PC-3 (cell line): ENCODE results near the gene HPSE2. TPM values are rescaled to one million over a fixed set of nuclear protein-coding genes. Genes with fewer than 3 reads are reported as not detected.
"Not testable (repeated sequence)": the region's sequence is repeated elsewhere in the genome, so short reads cannot be mapped to it uniquely, and the experiment has no call there.

Experiments
- ATAC-seq: fragments of 200-7000 bp; cut with Tn5 transposase; 2 replicates; pipeline ENCODE4 v1.9.1; 2020; ENCODE audit warnings: mild to moderate bottlenecking, moderate library complexity
- BruUV-seq: library from RNA; stranded (reverse); fragments of 400-500 nt; replicated peaks from 2 replicates; lab custom pipeline; 2021; lab: Mats Ljungman, UMichigan
- CTCF ChIA-PET: fragments of 300-600 bp; sonication (Branson Sonifier 250); formaldehyde crosslinking; loops from one replicate; lab custom pipeline; 2022; ENCODE audit warnings: antibody characterized with exemption; lab: Charles Lee
- POLR2A ChIA-PET: fragments of 300-600 bp; sonication (Branson Sonifier 250); formaldehyde crosslinking; loops from one replicate; lab custom pipeline; 2022; ENCODE audit warnings: antibody characterized with exemption; ENCODE audit not compliant: unreplicated experiment; lab: Charles Lee
- DNase-seq: peaks from one replicate; pipeline ENCODE4 v3.0.0-alpha.2; 2015
- H2AFZ ChIP-seq: fragments of 300-600 bp; sonication (generic); 2 replicates; pipeline ENCODE4 v1.6.0; 2016; ENCODE audit warnings: antibody characterized with exemption, low read length
- H3F3A ChIP-seq: fragments of 300-600 bp; sonication (generic); one replicate; pipeline ENCODE4 v1.6.0; 2017; ENCODE audit warnings: antibody characterized with exemption, low read length, control low read depth, mild to moderate bottlenecking; ENCODE audit not compliant: unreplicated experiment
- H3K27ac ChIP-seq: fragments of 300-600 bp; sonication (generic); 2 replicates; pipeline ENCODE4 v1.5.1; 2016; ENCODE audit warnings: mild to moderate bottlenecking, low read length
- H3K27me3 ChIP-seq: fragments of 300-600 bp; sonication (generic); 2 replicates; pipeline ENCODE4 v1.6.1; 2016; ENCODE audit warnings: low read length, mixed read lengths
- H3K36me3 ChIP-seq: fragments of 300-600 bp; sonication (generic); 2 replicates; pipeline ENCODE4 v1.6.1; 2016; ENCODE audit warnings: low read depth, mixed run types, low read length, mixed read lengths
- H3K4me1 ChIP-seq: fragments of 300-600 bp; sonication (generic); 2 replicates; pipeline ENCODE4 v1.5.1; 2016; ENCODE audit warnings: low read length; ENCODE audit not compliant: insufficient read depth
- H3K4me2 ChIP-seq: fragments of 300-600 bp; sonication (generic); 2 replicates; pipeline ENCODE4 v1.6.0; 2016; ENCODE audit warnings: low read length
- H3K4me3 ChIP-seq: fragments of 300-600 bp; sonication (generic); 2 replicates; pipeline ENCODE4 v1.5.1; 2016; ENCODE audit warnings: mild to moderate bottlenecking, low read length, mixed read lengths
- H3K79me2 ChIP-seq: fragments of 300-600 bp; sonication (generic); 2 replicates; pipeline ENCODE4 v1.6.1; 2017; ENCODE audit warnings: low read length, mixed read lengths
- H3K9ac ChIP-seq: fragments of 300-600 bp; sonication (generic); 2 replicates; pipeline ENCODE4 v1.6.0; 2016; ENCODE audit warnings: mild to moderate bottlenecking, low read length
- H3K9me2 ChIP-seq: fragments of 300-600 bp; sonication (generic); replicated peaks from 2 replicates; pipeline ENCODE4 v1.6.1; 2016; ENCODE audit warnings: mixed run types, low read length, mixed read lengths
- H3K9me3 ChIP-seq: fragments of 300-600 bp; sonication (generic); 2 replicates; pipeline ENCODE4 v1.6.1; 2016; ENCODE audit warnings: low read length, mixed read lengths
- H4K20me1 ChIP-seq: fragments of 300-600 bp; sonication (generic); 2 replicates; pipeline ENCODE4 v1.6.1; 2016; ENCODE audit warnings: low read length, mixed read lengths
- CTCF ChIP-seq: fragments of 300-600 bp; sonication (generic); conservative IDR thresholded peaks from 2 replicates; pipeline ENCODE4 v1.5.1; 2017; ENCODE audit warnings: antibody characterized with exemption, low read depth, mild to moderate bottlenecking, low read length
- EZH2 ChIP-seq: fragments of 300-600 bp; sonication (generic); IDR thresholded peaks from one replicate; pipeline ENCODE4 v1.6.1; 2017; ENCODE audit warnings: antibody characterized with exemption, mild to moderate bottlenecking, low read length; ENCODE audit not compliant: unreplicated experiment
- EZH2phosphoT487 ChIP-seq: fragments of 300-600 bp; sonication (generic); IDR thresholded peaks from 2 replicates; pipeline ENCODE4 v1.6.1; 2018; ENCODE audit warnings: mild to moderate bottlenecking, antibody characterized with exemption, low read length, borderline replicate concordance
- intact Hi-C: fragments of 100-400 bp; cut with micrococcal nuclease; formaldehyde crosslinking; loops from 2 replicates; pipeline ENCODE4 v1.9.0; 2023
- total RNA-seq: library from RNA; depleted of rRNA; stranded (reverse); fragments of >200 nt; gene quantifications from 2 replicates; pipeline ENCODE4 v1.2.3, GENCODE V29; 2014

Gene HPSE2
- total RNA-seq, 1 experiment from 2014 or later: 0.15 TPM

- CTCF ChIA-PET: no interaction called here
Observed at GRCh38 chr10:98509745-98510144, 725.9 kb downstream of the HPSE2 start.

GRCh38 chr10:98502535-98502934, 733.1 kb downstream of the HPSE2 start:
- H3K9ac ChIP-seq, H3K4me3 ChIP-seq, H3K4me2 ChIP-seq, intact Hi-C loops, H3K4me1 ChIP-seq, H3F3A ChIP-seq, ATAC-seq, BruUV-seq, H4K20me1 ChIP-seq, POLR2A ChIA-PET, DNase-seq, H3K79me2 ChIP-seq, H3K36me3 ChIP-seq, H3K9me3 ChIP-seq, H3K27ac ChIP-seq, CTCF ChIA-PET, H3K9me2 ChIP-seq, H2AFZ ChIP-seq: not testable (repeated sequence)
- peaks cover 24% of the 10 kb centered on the region for H3K27me3 ChIP-seq

More at GRCh38 chr10:98509745-98510144, 725.9 kb downstream of the HPSE2 start:
- Histone ChIP-seq H3F3A (no peaks in the 10 kb centered on the region), H3K27me3 (peaks cover 41% of the 10 kb centered on the region), H3K4me3 (no peak overlapping the region), H3K79me2 (no peaks in the 10 kb centered on the region), H3K9ac (no peak overlapping the region), H2AFZ (no peak overlapping the region), H4K20me1 (no peaks in the 10 kb centered on the region), H3K9me2 (no peaks in the 10 kb centered on the region), H3K27ac (no peak overlapping the region), H3K4me2 (no peak overlapping the region), H3K4me1 (no peaks in the 10 kb centered on the region), H3K9me3 (no peaks in the 10 kb centered on the region), H3K36me3 (no peaks in the 10 kb centered on the region)
- TF ChIP-seq EZH2phosphoT487 (no peak), EZH2 (no peak), CTCF (no peak)
- DNase-seq (no peak), ATAC-seq (no peak)
- BruUV-seq: no TSS peak
- POLR2A ChIA-PET: no interaction called here
- intact Hi-C loops: no loop called here

GRCh38 chr10:98492763-98493162, 742.9 kb downstream of the HPSE2 start:
- no peak for DNase-seq
- Histone ChIP-seq H3K79me2 (no peaks in the 10 kb centered on the region), H3K9me2 (no peaks in the 10 kb centered on the region), H2AFZ (no peak overlapping the region), H3K27ac (no peak overlapping the region), H3K9ac (no peak overlapping the region), H3K9me3 (no peaks in the 10 kb centered on the region), H3F3A (no peaks in the 10 kb centered on the region), H4K20me1 (no peaks in the 10 kb centered on the region), H3K27me3 (no peaks in the 10 kb centered on the region), H3K4me2 (no peak overlapping the region), H3K4me3 (no peak overlapping the region), H3K36me3 (no peaks in the 10 kb centered on the region), H3K4me1 (peaks cover 19% of the 10 kb centered on the region)
- ATAC-seq: no peak
- no TSS peak for BruUV-seq
- TF ChIP-seq EZH2phosphoT487 (no peak), EZH2 (no peak), CTCF (no peak)
- ChIA-PET CTCF (no interaction called here), POLR2A (no interaction called here)
- intact Hi-C loops: no loop called here
